ENCODE data around the gene SF1. TPM values are rescaled to one million over a fixed set of nuclear protein-coding genes. Genes with fewer than 3 reads are reported as not detected.

The SF1 gene
- total RNA-seq, 1 experiment from 2014 or later = 360 TPM

DNA sequence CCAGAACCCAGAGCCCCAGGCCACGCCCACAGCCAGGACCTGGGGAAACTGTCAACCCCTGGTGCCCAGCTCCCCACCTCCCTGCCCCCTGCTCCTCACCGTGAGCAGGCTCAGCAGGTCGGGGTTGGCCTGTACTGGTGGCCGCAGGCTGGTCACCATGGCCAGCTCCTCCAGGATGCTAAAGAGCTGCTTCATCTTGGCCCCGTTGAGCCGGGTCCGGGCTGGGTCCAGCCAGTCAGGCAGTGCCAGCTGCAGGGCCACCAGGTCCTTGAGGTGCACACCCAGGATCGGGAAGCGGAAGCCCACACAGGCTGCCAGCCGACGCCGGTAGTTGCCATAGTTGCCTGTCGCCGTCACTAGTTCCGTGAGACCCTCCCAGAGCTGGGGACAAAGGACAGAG is 41.7 kb downstream of the SF1 start:
- DNase-seq (ENCODE audit: low read depth, low spot score) (no peak), ATAC-seq (no peak)
- no peaks in the 10 kb centered on the region for H3K4me1 ChIP-seq (ENCODE audit: control insufficient read depth, insufficient read depth, low read length)
- in situ Hi-C loops (cut with HindIII; ENCODE audit: low pct_unique_long_range_greater_than_20kb, low sequenced_read_pairs) = no loop called here
- intact Hi-C loops (cut with micrococcal nuclease; ENCODE audit: unreplicated experiment) = no loop called here
- ChIA-PET POLR2A (no interaction called here), CTCF (no interaction called here)
- no peak overlapping the region for H3K4me3 ChIP-seq (ENCODE audit: low read depth in 2 of 2, low read length in 2 of 2)
- TF ChIP-seq SIN3A (IDR thresholded peaks at IDR 0.05; ENCODE audit: borderline replicate concordance, insufficient read depth, low read depth, low read length) (no peak), TCF7L2 (IDR thresholded peaks at IDR 0.05; ENCODE audit: low read depth, low read length) (no peak), POLR2AphosphoS5 (IDR thresholded peaks at IDR 0.05; ENCODE audit: low read depth, low read length) (no peak)
- TF ChIP-seq, protein P1, sequence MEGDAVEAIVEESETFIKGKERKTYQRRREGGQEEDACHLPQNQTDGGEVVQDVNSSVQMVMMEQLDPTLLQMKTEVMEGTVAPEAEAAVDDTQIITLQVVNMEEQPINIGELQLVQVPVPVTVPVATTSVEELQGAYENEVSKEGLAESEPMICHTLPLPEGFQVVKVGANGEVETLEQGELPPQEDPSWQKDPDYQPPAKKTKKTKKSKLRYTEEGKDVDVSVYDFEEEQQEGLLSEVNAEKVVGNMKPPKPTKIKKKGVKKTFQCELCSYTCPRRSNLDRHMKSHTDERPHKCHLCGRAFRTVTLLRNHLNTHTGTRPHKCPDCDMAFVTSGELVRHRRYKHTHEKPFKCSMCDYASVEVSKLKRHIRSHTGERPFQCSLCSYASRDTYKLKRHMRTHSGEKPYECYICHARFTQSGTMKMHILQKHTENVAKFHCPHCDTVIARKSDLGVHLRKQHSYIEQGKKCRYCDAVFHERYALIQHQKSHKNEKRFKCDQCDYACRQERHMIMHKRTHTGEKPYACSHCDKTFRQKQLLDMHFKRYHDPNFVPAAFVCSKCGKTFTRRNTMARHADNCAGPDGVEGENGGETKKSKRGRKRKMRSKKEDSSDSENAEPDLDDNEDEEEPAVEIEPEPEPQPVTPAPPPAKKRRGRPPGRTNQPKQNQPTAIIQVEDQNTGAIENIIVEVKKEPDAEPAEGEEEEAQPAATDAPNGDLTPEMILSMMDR (IDR thresholded peaks at IDR 0.05) = no peak
- TF ChIP-seq, protein P2, sequence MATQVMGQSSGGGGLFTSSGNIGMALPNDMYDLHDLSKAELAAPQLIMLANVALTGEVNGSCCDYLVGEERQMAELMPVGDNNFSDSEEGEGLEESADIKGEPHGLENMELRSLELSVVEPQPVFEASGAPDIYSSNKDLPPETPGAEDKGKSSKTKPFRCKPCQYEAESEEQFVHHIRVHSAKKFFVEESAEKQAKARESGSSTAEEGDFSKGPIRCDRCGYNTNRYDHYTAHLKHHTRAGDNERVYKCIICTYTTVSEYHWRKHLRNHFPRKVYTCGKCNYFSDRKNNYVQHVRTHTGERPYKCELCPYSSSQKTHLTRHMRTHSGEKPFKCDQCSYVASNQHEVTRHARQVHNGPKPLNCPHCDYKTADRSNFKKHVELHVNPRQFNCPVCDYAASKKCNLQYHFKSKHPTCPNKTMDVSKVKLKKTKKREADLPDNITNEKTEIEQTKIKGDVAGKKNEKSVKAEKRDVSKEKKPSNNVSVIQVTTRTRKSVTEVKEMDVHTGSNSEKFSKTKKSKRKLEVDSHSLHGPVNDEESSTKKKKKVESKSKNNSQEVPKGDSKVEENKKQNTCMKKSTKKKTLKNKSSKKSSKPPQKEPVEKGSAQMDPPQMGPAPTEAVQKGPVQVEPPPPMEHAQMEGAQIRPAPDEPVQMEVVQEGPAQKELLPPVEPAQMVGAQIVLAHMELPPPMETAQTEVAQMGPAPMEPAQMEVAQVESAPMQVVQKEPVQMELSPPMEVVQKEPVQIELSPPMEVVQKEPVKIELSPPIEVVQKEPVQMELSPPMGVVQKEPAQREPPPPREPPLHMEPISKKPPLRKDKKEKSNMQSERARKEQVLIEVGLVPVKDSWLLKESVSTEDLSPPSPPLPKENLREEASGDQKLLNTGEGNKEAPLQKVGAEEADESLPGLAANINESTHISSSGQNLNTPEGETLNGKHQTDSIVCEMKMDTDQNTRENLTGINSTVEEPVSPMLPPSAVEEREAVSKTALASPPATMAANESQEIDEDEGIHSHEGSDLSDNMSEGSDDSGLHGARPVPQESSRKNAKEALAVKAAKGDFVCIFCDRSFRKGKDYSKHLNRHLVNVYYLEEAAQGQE (IDR thresholded peaks at IDR 0.05; ENCODE audit: insufficient read depth in 1 of 2, low read depth in 2 of 2, low read length in 1 of 2) = no peak
- no TSS peak for BruUV-seq (replicated peaks)
- no peaks in the 10 kb centered on the region for H3K36me3 ChIP-seq (ENCODE audit: control insufficient read depth, insufficient read depth, low read length)
- H3K9me3 ChIP-seq (ENCODE audit: control insufficient read depth, insufficient read depth, low read depth, low read length) = no peaks in the 10 kb centered on the region
- no peaks in the 10 kb centered on the region for H3K27me3 ChIP-seq (ENCODE audit: control insufficient read depth, insufficient read depth, low read length)
- no peak overlapping the region for H3K27ac ChIP-seq (ENCODE audit: low read length)

DNA sequence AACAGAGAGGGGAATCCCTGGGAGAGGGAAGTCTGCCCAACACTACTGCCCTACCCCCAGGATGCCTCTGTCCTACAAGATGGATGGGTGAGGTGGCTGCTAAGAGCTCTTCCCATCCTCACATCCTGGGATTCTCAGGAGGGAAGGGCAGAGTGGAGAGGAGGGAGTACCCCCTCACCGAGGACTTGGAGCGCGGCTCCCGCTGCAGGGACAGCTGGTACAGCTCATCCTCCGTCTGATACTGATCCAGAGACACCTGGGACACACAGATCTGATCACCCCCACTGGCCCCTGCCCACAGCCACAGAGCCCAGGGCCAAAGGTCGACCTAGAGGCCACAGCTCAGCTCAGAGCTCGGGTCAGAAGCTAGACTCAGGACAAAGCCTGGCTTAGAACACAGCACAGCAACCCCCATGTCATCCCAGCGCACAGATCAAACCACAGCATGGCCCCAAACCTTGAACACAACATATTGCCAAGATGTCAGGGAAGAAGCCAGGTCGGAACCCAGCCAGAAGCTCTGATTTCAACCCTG is 42.5 kb downstream of the SF1 start:
- H3K27me3 ChIP-seq (ENCODE audit: control insufficient read depth, insufficient read depth, low read length) = no peaks in the 10 kb centered on the region

More for the DNA sequence above, 42.5 kb downstream of the SF1 start:
- no peaks in the 10 kb centered on the region for H3K4me1 ChIP-seq (ENCODE audit: control insufficient read depth, insufficient read depth, low read length)
- in situ Hi-C loops (cut with HindIII; ENCODE audit: low pct_unique_long_range_greater_than_20kb, low sequenced_read_pairs) = no loop called here
- H3K27ac ChIP-seq (ENCODE audit: low read length) = no peak overlapping the region
- no peak overlapping the region for H3K4me3 ChIP-seq (ENCODE audit: low read depth in 2 of 2, low read length in 2 of 2)
- TF ChIP-seq, protein P2 (IDR thresholded peaks at IDR 0.05; ENCODE audit: insufficient read depth in 1 of 2, low read depth in 2 of 2, low read length in 1 of 2) = no peak
- TF ChIP-seq POLR2AphosphoS5 (IDR thresholded peaks at IDR 0.05; ENCODE audit: low read depth, low read length) (no peak), SIN3A (IDR thresholded peaks at IDR 0.05; ENCODE audit: borderline replicate concordance, insufficient read depth, low read depth, low read length) (no peak), TCF7L2 (IDR thresholded peaks at IDR 0.05; ENCODE audit: low read depth, low read length) (no peak)
- TF ChIP-seq, protein P1 (IDR thresholded peaks at IDR 0.05) = no peak
- H3K9me3 ChIP-seq (ENCODE audit: control insufficient read depth, insufficient read depth, low read depth, low read length) = no peaks in the 10 kb centered on the region
- ChIA-PET CTCF (no interaction called here), POLR2A (no interaction called here)
- BruUV-seq (replicated peaks) = no TSS peak
- DNase-seq (ENCODE audit: low read depth, low spot score) = no peak
- intact Hi-C loops (cut with micrococcal nuclease; ENCODE audit: unreplicated experiment) = no loop called here
- no peak; the same call in 1 of the 2 replicates for ATAC-seq
- H3K36me3 ChIP-seq (ENCODE audit: control insufficient read depth, insufficient read depth, low read length) = no peaks in the 10 kb centered on the region
